GM23248 (cell line): Measurements from ENCODE around the gene ANKRD50.

Source experiments
- EZH2 ChIP-seq: fragments of 200-600 bp; sonication (generic); IDR thresholded peaks from 2 replicates; pipeline ENCODE4 v1.6.1; 2018; ENCODE audit warnings: antibody characterized with exemption, mild to moderate bottlenecking; ENCODE audit not compliant: insufficient read depth, poor library complexity, severe bottlenecking
- EZH2phosphoT487 ChIP-seq: fragments of 200-600 bp; sonication (generic); IDR thresholded peaks from 2 replicates; pipeline ENCODE4 v1.6.1; 2018; ENCODE audit warnings: antibody characterized with exemption, moderate library complexity, mild to moderate bottlenecking, low read depth; ENCODE audit not compliant: insufficient read depth

- TF ChIP-seq EZH2: no peak
- TF ChIP-seq EZH2phosphoT487: no peak
Observed at GRCh38 chr4:124635331-124635730, 77.2 kb downstream of the ANKRD50 start.
